GM21529 (cell line): ENCODE data around the gene MMP13.

Source experiments
- ATAC-seq: cut with Tn5 transposase; IDR thresholded peaks from one replicate; pipeline ENCODE4 v1.9.1; 2021; ENCODE audit not compliant: unreplicated experiment

Gene MMP13

GRCh38 chr11:102936864-102937509 is 18.5 kb downstream of the MMP13 start:
- ATAC-seq: no peak

- ATAC-seq: no peak
These were observed 20.0 kb downstream of the MMP13 start for GRCh38 chr11:102935514-102935913.

- no peak for ATAC-seq
These were observed 20.8 kb downstream of the MMP13 start for GRCh38 chr11:102934735-102935134.

- ATAC-seq: peak; percentile 50
These were observed 21.9 kb downstream of the MMP13 start for GRCh38 chr11:102933627-102934026.

- no peak for ATAC-seq
These were observed 22.9 kb downstream of the MMP13 start for GRCh38 chr11:102932678-102933077.

- no peak for ATAC-seq
These were observed 25.1 kb downstream of the MMP13 start for GRCh38 chr11:102930451-102930850.

- ATAC-seq: no peak
These were observed 25.6 kb downstream of the MMP13 start for GRCh38 chr11:102929972-102930371.

GRCh38 chr11:102929166-102929565 is 26.4 kb downstream of the MMP13 start:
- no peak for ATAC-seq

- ATAC-seq: no peak
These were observed 27.3 kb downstream of the MMP13 start for GRCh38 chr11:102928247-102928646.

- ATAC-seq: no peak
These were observed 27.9 kb downstream of the MMP13 start for GRCh38 chr11:102927624-102927990.

GRCh38 chr11:102926961-102927623 is 28.4 kb downstream of the MMP13 start:
- no peak for ATAC-seq

- no peak for ATAC-seq
These were observed 29.0 kb downstream of the MMP13 start for GRCh38 chr11:102926517-102926916.

GRCh38 chr11:102925988-102926387 is 29.5 kb downstream of the MMP13 start:
- ATAC-seq: no peak

GRCh38 chr11:102924851-102925380 is 30.6 kb downstream of the MMP13 start:
- ATAC-seq: no peak

- no peak for ATAC-seq
These were observed 33.8 kb downstream of the MMP13 start for GRCh38 chr11:102921587-102922220.

- ATAC-seq: peak; percentile 76
These were observed 35.3 kb downstream of the MMP13 start for GRCh38 chr11:102920118-102920684.

GRCh38 chr11:102915044-102915375 is 40.5 kb downstream of the MMP13 start:
- ATAC-seq: no peak

- peak; percentile 48 for ATAC-seq
These were observed 41.1 kb downstream of the MMP13 start for GRCh38 chr11:102914238-102915043.

GRCh38 chr11:102912482-102912830 is 43.1 kb downstream of the MMP13 start:
- no peak for ATAC-seq

GRCh38 chr11:102911758-102912481 is 43.6 kb downstream of the MMP13 start:
- no peak for ATAC-seq
